ENCODE data around the gene QRSL1.

- TF ChIP-seq, protein P1, sequence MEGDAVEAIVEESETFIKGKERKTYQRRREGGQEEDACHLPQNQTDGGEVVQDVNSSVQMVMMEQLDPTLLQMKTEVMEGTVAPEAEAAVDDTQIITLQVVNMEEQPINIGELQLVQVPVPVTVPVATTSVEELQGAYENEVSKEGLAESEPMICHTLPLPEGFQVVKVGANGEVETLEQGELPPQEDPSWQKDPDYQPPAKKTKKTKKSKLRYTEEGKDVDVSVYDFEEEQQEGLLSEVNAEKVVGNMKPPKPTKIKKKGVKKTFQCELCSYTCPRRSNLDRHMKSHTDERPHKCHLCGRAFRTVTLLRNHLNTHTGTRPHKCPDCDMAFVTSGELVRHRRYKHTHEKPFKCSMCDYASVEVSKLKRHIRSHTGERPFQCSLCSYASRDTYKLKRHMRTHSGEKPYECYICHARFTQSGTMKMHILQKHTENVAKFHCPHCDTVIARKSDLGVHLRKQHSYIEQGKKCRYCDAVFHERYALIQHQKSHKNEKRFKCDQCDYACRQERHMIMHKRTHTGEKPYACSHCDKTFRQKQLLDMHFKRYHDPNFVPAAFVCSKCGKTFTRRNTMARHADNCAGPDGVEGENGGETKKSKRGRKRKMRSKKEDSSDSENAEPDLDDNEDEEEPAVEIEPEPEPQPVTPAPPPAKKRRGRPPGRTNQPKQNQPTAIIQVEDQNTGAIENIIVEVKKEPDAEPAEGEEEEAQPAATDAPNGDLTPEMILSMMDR (IDR thresholded peaks at IDR 0.05) = no peak
- TF ChIP-seq EZH2 (IDR thresholded peaks at IDR 0.05) (no peak), EZH2phosphoT487 (IDR thresholded peaks at IDR 0.05) (no peak)
Measured at GRCh38 chr6:106613590-106613989, 15.8 kb upstream of the QRSL1 start.

Data from neural progenitor cell (in vitro differentiated cells).